HEK293T (cell line): ENCODE results near the gene CADM2.

Source experiments
- SUZ12 ChIP-seq: fragments of 450-650 bp; IDR thresholded peaks from 2 replicates; pipeline ENCODE4 v1.6.1; 2016; ENCODE audit warnings: mild to moderate bottlenecking
- ZNF384 ChIP-seq: fragments of 450-650 bp; IDR thresholded peaks from 2 replicates; pipeline ENCODE4 v1.6.1; 2016

DNA sequence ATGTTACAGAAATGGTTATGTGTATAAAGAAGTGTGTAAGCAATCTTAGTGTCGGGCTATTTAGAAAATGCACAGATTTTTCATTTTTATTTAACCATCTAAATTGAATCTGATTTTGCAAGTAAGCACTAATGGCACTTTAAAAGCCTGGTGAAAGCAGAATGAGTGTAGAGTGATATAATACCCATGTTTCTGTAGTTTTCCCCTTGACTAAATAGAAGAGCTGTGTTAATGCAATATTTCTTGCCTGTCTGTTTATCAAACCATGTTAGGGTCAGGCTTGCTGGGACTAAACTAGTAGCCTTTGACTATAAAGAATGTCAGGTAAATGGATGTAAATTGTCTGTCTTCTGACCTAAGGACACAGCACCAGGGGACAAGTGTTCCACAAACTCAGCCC, 714.0 kb downstream of the CADM2 start:
- TF ChIP-seq SUZ12 = no peak
- TF ChIP-seq ZNF384 = no peak
